ENCODE measurements around the gene SPATC1L.

SPATC1L gene

DNA sequence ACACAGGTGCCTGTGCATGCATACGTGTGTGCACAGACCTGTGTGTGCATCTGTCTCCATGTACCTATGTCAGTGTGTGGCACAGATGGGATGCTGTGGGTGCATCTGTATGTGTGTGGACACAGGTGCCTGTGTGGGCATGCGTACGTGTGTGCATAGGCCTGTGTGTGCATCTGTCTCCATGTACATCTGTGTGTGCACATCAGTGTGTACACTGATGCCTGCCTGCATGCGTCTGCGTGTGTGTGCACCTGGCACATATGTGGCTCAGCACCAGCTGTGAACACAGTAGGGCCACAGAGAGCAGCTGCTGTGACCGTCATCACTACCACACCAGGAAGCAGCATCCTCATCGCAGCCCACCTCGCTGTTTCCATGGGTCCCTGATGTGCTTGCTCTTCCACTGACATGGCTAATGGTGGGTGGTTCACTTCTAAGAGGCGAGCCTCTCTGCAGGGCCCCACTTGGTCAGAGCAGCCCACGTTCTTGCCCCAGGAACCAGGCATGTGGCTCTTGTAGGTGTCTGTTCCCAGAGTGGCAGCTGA lies 9.6 kb upstream of the SPATC1L start:
- DNase-seq (ENCODE audit: low spot score): no peak
- TF ChIP-seq, protein P1, sequence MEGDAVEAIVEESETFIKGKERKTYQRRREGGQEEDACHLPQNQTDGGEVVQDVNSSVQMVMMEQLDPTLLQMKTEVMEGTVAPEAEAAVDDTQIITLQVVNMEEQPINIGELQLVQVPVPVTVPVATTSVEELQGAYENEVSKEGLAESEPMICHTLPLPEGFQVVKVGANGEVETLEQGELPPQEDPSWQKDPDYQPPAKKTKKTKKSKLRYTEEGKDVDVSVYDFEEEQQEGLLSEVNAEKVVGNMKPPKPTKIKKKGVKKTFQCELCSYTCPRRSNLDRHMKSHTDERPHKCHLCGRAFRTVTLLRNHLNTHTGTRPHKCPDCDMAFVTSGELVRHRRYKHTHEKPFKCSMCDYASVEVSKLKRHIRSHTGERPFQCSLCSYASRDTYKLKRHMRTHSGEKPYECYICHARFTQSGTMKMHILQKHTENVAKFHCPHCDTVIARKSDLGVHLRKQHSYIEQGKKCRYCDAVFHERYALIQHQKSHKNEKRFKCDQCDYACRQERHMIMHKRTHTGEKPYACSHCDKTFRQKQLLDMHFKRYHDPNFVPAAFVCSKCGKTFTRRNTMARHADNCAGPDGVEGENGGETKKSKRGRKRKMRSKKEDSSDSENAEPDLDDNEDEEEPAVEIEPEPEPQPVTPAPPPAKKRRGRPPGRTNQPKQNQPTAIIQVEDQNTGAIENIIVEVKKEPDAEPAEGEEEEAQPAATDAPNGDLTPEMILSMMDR (IDR thresholded peaks at IDR 0.05; ENCODE audit: extremely low read depth, missing control alignments): no peak

DNA sequence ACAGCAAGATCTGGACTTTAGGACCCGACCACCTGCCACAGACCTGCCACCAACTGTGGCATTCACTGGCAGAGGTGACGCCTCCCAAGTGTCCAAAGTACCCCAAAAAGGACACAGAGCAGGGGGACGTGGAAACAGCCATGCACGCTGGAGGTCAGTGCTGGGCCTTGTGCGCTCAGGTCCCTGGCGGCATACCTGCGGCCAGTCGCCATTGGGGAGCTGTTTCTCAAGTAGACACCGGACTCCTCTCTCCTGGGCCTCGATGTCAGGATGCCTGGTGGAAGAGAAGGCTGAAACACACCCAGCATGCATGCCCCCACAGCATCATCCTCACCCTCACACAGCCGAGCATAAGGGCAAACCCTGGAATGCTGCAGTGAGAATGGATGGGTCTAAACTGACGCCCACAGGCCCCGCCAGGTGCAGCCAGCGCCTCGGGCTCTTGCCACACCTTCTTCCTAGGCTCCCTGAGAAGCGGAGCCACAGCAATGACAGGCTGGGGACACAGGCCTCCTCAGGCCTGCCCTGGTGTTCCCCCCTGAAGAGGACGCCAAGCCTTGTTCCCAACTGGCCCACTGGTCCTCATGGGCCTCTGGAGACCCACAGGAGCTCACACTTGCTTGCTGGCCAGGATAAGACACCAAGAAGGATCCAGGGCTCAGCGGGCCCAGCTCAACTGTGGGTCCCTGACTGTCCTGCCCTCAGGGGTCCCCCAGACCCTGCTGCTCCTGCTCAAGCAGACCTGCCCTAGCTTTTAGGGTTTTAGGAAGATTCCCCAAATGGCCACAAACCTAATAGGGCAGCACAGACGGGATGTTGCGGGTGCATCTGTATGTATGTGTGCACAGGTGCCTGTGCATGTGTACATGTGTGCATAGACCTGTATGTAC lies 7.7 kb upstream of the SPATC1L start:
- TF ChIP-seq, protein P1 (IDR thresholded peaks at IDR 0.05; ENCODE audit: extremely low read depth, missing control alignments): no peak
- no peak for DNase-seq (ENCODE audit: low spot score)

DNA sequence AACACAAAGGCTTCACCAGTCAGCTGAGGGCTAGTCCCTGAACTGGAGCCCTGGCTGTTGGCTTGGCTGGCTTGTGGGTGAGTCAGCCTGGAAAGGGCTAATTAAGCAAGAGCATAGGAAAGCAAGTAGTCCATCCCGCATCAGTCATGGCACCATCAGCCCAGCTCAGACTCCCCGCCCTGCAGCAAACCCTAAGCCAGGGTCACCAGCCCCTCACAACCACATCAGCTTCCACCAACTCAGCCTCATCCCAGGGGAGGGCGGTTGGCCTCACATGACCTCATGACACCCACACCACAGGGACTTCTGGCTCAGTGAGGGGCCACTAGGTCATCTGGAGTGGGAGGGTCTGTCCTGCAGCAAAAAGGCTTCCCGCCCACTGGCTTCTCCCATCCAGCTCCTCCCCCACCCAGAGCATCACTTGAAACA lies 7.0 kb upstream of the SPATC1L start:
- TF ChIP-seq, protein P1 (IDR thresholded peaks at IDR 0.05; ENCODE audit: extremely low read depth, missing control alignments): no peak
- no peak for DNase-seq (ENCODE audit: low spot score)

DNA sequence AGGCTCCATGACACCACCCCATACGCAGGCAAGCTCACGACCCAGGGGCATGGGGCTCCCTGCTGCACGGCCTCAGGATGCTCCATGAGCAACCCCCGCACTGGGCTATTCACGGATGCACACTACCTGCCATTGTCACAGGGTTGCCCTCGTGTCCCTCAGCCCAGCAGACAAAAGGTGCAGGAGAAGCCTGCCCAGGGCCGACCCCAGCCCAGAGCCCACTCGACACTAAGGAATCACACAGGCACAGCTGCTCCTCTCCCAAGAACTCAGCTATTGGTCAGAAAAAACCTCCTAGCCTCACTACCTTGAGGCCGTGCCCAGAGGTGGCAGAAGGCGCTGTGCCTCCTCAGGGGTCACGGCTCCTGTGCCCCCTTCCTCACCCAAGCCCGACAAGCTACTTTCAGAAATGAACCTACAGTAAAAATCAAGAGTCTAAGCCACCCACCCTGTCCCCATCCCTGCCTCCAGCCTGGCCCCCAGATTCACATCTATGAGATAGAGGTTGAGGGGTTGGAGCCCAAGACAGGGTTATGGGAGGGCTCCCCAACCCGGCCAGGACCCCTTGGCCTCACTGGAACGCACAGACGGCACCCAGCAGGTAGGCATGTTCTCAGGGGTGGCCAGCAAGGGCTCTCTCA lies 6.4 kb upstream of the SPATC1L start:
- TF ChIP-seq, protein P1 (IDR thresholded peaks at IDR 0.05; ENCODE audit: extremely low read depth, missing control alignments): no peak
- no peak for DNase-seq (ENCODE audit: low spot score)

DNA sequence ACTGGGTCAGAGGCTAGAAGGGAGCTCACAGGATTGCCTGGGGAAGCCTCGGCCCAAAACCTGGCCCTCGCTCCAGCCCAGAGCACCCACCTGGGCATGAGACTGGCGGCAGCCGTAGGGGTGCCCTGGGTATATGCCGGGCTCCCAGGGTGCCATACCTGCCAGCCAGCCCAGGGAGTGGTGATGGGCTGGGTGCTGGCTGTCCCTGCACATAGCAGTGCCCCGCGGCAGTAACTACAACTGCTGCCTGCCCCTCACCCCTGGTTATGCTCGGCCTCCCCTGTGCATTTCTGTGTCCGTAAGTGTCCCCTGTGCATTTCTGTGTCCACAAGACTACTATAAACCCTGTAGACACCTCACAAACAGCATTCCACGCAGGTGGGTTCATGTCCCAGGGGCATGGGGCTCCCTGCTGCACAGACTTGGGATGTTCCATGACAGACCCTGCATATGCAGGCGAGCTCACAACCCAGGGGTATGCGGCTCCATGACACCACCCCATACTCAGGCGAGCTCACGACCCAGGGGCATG lies 5.8 kb upstream of the SPATC1L start:
- TF ChIP-seq, protein P1 (IDR thresholded peaks at IDR 0.05; ENCODE audit: extremely low read depth, missing control alignments): no peak
- no peak for DNase-seq (ENCODE audit: low spot score)

DNA sequence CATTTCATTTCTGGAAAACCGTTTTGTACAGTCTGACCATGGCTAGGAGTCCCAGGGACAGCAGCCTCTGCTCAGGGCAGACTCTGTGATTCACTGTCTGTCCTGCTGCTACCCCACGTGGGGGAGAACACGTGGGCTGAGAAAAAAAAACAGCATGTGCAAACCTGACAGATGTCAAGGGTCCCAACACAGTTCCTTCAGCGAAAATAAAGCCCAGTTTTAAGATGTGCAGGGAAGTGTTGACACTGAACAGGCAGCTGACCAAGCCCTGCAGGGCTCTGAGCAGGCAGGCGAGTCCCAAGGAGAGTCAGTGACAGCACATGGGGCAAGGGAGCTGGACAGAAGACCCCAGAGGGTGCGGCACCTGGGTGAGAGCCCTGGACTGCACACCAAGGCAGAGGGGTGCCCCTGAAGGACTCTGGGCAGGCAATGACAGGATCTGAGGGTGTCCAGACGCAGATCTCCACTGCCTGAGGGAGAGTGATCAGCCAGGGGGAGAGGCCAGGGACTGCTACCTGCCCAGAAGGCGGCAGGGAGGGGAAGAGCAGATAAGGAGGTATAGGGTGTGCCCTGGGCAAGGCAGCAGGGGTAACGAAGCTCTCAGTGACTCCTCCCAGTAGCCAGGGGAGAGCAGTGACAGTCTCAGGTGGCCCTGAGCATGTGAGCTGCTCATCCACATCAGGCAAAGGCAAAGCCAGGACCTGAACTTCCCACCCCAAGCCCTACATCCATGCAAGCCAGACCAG lies 5.1 kb upstream of the SPATC1L start:
- TF ChIP-seq, protein P1 (IDR thresholded peaks at IDR 0.05; ENCODE audit: extremely low read depth, missing control alignments): no peak
- no peak for DNase-seq (ENCODE audit: low spot score)
